ENCODE results near the gene UACA.
"Not testable (repeated sequence)": the region's sequence is repeated elsewhere in the genome, so short reads cannot be mapped to it uniquely, and the experiment has no call there.

The UACA gene

DNA sequence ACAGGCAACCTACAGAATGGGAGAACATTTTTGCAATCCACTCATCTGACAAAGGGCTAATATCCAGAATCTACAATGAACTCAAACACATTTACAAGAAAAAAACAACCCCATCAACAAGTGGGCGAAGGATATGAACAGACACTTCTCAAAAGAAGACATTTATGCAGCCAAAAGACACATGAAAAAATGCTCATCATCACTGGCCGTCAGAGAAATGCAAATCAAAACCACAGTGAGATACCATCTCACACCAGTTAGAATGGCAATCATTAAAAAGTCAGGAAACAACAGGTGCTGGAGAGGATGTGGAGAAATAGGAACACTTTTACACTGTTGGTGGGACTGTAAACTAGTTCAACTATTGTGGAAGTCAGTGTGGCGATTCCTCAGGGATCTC, 100.3 kb downstream of the UACA start:
- not testable (repeated sequence) for DNase-seq

DNA sequence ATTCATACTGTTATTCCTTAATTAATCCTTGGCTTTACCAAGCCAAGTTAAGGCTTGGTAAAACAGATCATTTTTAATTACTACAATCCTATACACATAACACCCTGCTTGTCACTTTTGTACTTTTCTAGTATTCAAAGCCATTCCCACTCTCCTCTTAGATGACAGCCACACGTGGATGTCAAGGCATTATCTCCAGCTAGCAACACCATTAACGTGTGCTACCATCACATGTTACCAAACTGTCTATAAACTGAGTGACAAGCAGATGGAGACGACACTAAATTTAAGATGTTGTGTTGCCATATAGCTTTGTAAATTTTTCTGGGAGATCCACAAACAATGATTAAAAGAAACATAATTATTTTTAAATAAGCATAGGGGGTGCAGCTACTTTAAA, 103.7 kb downstream of the UACA start:
- DNase-seq: no peak

DNA sequence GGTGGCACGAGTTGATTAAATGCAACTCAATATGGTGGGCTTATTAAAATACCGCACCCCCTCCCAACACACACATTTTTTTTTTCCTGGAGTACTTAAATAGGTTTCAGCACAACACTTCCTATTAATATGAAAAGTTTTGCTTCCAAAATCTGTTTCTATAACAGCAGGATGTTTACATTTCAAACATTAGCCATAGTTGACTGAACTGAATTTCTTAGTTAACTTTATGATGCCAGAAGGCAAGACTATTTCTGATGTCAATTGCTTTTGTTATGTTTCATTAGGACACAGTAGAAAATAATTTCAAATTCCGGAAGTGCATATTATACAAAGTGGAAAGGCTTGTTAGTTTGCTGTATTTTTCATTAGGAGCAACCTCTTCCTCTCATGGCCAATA, 104.7 kb downstream of the UACA start:
- DNase-seq: no peak

DNA sequence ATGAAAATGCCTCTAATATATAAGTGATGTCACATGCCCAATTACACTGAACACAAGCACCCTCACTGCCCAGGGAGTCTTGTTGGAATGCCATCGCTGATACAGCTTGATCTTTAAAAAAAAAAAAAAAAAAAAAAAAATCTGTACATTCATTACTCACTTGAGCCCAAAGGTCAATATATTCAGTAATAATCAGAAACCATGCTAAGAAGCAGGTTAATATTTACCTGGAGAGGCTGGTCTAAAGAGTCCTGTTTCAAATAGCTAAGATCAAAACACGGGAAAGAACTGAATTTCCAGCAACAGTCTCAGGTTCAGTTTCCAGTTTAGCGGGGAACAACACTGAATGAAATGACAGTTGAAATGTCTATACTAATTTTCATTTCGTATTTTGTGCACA, 109.9 kb downstream of the UACA start:
- DNase-seq: no peak

DNA sequence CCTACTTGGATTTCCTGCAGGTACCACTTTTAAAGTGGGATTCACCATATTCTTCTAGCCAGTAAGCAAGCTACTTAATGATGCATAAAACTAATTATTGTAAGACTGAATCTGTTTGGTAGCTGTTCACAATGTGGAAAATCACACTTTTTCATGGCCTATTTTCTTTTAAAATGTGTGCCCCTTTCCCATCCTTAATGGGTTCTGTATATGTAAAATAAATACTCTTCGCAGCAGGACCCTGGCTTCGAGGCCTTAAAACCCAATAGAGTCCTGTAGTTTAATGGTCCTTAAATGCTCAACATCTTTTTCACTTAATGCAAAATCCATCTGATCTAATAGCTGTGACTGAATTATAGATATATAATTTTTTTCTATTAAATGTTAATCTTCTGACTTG, 111.0 kb downstream of the UACA start:
- DNase-seq: no peak

DNA sequence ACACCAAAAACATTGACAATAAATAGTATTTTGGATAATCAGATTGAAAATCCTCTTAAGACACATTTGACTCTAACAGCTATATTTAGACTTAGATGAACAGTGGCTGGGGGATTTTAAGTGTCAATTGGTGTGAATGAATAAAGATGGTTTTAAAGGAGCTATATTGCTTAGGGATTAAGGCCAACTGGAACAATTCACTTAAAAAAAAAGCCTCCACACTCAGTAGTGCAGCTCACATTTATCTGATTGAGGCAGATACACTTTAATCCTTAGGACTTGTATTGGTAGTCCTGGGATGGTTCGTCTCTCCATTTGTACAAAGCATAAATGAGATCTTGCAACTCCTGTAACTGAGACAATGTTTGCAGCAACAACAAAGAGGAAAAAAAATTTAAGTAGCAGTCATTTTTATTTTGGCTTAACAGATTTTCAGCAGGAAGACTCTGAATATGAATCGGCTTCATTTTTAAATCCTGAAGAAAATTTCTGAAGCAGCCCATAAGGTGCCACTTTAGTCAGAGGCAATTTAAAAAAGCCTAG, 112.0 kb downstream of the UACA start:
- no peak for DNase-seq

DNA sequence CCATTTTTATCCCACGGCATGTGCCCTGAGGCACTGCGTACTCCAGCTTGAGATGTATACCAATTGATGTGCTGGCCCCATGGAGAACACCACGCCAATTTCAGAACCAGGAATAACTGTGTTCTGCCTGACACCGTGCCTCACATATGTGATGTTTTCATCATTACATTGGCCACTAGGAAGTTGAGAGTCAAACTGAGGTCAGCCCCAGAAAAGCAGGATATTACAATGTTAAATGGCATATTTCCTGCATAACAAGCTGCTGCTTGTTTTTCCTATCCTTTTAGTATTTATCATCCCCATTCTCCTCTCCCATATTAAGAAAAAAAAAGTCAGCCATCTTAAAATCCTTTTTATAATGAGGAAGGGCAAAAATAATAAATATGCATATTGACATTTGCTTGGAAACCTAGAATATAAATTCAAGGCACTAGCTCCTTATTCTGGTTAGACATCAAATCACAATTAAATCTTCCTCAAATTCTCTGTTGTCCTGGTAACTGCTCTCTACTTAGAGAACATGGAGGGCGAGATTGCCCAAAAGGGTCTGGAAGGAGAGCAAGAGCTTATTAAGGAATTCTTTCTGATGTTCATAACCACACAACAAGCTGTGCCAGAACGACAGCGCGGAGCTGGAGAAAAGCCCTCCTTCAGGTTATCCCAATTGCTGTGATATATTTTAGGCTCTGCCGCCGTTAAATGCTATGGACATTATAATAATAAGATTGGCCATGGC, 112.6 kb downstream of the UACA start:
- no peak for DNase-seq

DNA sequence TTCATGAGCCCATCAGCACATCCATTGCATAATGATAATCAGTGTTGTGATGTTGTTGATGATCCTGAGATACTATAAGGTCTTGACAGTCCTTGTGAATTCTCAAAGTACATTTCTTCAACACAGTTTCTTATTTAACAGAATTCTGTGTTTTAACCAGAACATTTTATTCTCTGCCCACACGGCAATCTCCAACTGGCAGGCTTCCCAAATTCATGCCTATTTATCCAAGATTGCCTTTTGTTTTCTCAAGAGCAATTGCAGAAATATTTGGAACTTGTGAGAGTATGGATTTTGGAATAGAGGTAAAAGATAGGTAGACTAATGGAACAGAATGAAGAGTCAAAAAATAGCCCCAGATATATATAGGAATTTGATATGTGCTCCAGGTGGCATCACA, 116.0 kb downstream of the UACA start:
- no peak for DNase-seq

DNA sequence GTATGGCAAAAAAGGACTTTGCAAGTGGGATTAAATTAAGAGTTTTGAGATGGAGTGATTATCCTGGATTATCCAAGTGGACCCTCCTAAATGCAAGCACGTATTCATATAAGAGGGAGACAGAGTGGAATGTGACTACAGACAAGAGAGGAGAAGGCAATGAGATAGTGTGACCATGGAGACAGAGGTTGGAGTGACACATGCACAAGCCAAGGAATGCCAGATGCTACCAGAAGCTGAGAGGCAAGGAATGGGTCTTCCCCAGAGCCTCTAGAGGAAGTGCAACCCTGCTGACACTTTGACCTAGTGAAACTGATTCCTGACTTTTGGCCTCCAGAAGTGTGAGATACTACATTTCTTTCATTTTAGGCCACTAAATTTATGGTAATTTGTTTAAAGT, 117.2 kb downstream of the UACA start:
- DNase-seq: no peak

DNA sequence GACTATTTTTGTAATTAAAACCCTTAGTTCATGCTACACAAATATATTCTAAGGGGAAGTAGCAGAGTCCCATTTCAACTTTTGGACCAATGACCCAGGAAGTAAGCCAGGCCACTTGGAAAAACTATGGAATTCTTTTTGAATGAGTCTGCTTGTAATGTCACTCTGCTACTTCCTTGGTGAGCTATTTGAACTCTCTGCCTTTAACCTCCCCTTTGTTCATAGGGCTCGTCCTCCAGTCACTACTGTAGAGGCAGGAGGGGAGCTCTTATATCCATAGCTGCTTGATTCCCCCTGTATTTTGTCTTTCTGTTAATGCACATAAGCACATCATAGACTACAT, 119.6 kb downstream of the UACA start:
- no peak for DNase-seq

DNA sequence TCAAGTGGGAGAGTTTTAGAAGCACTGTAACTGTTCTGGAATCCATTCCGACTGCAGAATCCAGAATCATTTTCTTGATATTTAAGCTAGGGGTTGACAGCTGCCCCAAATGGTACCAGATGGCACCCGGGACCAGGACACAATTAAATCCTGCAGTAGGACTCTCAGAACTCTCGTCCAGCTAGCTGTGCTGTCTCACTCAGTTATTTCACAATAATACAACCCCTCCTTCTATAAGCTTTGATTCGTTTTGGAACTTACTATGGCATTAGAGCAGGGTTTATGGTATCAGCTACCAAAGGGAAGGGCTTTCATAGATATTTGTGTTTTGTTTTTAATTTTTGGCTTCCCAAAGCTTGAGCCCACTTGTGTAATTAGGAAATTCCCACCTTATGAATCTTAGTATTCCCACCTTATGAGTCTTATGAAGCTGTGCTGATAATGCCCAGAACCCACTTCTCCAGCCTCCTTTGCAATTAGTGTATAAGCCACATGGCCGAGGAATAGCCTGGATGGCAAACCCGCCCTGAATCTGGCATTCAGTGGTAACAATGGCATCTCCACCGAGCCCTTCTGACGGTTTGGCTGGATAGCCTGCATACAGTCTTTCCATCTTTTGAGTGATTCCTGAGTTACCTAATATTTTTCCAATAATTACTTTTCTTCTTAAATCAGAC, 120.1 kb downstream of the UACA start:
- DNase-seq: no peak

DNA sequence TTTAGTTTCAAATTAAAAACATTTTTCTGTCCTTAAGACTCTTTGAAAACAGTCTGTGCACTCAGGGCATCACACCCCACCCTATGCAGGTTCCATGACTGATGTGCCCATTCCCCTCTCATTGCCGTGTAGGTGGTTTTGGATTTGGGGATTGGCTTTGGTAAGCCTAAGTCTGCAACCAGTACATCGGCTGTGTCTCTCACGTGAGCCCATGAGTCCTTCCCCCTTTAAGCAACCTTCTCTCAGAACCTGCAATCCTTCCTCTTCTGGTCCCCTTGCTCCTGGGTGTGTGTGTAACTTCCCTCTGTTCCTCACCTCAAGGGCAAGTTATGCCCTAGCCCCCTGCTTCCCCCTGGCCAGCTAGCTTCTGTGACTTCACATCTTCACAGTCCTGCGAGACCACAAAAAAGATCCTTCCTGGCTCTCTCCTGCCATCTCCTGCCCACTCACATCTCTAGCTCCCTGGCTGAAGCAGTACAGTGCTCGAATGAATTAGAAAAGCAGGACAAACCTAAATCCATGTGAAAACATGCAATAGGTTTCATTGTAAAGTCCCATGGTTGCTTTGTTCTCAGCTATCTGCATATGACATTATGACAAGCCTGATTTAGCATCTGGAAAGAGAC, 126.7 kb downstream of the UACA start:
- DNase-seq: no peak

DNA sequence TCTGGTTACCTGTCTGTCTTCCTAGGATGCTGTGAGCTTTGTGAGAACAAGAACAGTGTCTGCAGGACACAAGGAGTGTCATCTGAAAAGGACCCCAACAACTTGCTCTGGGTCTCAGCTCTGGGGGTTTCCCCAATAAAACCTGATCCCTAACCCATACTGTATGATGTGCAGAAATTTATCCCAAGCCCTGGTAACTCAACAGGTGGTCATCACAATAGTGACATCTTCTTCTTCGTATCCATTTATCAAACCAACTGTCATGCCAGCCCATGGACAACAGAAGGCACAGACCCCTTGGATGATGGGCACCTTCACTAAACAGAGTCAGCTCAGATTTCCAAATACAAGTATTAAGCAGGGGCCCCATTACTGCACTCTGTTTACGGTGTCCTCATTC, 127.5 kb downstream of the UACA start:
- DNase-seq: no peak

DNA sequence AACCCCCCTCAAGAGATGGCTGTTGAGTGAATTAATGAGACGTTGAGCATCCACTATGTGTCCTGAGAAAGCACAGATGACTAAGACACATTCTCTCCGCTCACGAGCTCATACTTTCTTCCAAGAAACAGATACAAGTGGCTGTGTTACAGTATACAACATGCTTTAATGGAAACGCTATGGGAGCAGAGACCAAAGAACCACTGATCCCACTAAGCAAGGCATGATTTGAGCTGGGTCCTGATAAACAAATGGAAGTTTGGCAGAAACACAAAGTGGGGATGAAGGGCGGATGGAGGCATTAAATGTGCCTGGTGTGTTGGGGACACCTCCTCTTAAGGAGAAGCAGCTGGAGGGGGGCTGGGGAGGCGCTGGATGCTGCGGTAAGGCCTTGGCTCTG, 129.4 kb downstream of the UACA start:
- DNase-seq: no peak

DNA sequence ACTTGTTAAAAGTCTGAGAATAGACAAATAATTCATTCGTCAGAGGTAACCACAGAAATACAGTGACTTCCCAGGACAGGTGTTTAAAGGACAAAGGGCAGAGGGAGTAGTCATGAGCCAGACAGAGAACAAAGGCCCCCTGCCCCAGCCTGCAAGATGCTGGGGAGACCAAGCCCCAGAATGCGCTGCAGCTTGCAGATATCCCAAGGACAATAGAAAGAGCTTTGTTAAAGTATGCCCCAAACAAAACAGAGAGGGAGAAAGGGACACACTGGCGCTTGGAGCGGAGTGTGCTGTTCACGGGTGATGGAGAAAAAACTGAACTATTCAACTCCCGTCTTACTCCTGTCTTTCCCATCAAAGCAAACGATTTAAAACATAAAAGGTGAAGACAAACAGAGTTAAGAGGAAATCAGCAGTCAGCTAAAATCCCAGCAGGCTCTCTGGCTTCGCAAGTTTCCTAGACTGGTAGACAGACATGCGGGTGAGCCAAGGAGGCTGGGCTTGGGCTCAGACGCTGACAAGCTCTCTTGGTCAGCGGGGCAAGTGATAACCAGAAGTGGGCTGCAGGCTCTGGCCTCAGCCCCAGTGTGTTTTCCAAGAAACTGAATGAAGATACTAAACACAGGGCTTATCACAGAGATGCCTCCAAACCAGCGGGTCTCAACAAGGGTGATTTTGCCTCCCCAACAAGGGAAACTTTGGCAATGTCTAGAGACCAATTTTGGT, 130.1 kb downstream of the UACA start:
- no peak for DNase-seq

DNA sequence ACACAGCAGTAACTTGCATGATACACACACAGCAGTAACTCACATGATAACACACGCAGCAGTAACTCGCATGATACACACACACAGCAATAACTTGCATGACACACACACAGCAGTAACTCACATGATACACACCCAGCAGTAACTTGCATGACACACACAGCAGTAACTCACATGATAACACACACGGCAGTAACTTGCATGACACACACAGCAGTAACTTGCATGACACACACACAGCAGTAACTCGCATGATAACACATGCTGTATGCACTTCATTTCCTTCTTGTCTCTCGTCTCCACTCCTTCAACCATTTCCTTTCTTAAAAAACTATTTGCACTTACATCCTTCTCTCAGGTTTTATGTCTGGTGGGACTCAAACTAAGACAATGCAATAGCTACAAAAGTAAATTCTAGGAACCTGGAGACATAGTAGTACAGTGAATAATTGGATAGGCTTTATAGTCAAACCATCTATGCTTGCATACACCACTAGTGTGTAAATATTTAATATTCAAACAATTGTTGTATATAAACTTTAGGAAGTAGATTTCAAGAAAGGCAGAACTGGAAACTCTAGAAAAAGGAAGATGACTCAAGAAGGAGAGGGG, 130.8 kb downstream of the UACA start:
- DNase-seq: no peak

DNA sequence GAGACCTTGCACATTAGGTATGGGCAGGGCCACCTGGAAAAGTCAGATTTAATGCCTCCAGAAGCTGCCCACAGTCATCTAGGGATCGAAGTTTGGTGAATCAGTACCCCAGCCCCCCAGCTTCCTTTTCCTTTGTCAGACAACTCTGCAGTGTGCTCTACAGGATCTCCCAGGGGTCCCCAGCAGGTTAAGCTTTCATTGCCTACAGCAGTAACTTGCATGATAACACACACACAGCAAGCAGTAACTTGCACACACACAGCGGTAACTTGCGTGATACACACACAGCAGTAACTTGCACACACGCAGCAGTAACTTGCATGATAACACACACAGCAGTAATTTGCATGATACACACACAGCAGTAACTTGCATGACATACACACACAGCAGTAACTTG, 131.3 kb downstream of the UACA start:
- no peak for DNase-seq

DNA sequence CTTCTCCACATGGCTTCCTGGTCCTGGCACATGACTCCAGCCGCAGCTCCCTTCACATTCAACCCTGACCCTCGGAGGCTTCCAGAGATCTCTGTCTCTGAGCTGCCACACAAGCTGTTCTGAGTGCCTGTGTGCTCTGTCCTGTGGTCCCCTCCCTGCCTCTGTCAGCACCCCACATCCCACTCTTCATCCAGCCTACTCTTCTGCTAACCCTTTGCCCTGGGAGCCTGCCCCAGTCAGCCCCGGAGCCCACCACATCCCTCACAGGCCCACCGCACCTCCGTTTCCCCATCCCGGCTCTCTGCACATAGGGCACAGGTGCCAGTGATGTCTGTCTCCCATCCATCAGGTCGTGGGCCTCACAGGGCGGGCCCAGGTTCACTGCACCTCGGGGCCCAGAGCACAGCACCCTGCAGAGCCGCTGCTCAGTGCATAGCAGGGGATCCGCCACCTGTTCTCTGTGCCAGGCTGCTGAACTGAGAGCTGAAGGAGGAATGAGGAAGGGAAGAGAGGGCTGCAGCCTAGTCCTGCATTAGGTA, 133.6 kb downstream of the UACA start:
- no peak for DNase-seq

DNA sequence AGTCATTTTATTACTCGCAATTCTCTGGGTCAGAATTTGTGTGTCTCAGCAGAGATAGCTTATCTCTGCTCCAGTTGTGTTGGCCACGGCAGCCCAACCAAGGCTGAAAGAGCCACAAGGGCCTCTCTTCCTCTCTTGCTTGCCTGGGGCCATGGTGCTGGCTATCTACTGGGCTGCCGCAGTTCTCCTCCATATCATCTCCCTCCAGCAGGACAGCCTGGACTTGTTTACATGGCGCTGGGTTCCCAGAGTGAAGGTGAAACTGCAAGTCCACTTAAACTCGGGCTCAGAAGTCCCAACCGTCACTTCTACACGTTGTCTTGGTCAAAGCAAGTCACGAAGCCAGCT, 134.8 kb downstream of the UACA start:
- no peak for DNase-seq

DNA sequence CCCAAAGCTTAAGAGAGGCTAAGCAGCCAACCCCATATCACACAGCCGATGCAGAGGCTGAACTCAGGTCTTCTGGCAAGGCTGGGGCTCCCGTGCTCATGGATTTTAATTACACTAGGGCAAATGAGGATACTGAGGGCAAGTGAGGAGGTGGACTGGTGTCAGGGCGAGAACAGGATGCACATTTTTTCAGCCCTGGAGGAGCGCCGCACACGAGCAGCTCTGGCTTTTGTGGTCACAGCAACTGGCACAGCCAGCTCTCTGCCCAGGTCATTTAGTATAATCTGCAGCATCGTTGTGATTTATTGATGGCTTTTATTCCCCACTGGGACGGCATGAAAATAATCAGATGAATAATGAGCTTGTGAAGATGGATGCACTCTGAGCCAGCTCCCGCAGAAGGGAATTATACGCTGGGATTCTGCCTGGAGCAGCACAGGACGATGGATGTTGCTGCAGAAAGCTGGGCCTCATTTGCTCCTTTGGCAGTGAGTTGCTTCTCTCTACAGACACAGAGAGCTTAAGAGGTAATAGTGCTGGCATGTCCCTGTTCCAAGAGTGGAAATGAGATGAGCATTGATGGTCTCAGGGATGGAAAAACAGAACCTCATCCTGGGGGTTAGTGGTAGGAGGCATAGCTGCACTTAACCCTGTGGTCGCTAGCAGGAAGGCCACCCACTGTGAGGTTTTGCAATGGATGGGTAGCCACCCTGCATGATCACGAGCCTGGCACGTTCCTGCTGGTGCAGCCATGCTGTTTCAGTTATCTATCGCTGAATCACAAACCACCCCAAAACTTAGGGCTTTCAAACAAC, 135.4 kb downstream of the UACA start:
- DNase-seq: no peak

DNA sequence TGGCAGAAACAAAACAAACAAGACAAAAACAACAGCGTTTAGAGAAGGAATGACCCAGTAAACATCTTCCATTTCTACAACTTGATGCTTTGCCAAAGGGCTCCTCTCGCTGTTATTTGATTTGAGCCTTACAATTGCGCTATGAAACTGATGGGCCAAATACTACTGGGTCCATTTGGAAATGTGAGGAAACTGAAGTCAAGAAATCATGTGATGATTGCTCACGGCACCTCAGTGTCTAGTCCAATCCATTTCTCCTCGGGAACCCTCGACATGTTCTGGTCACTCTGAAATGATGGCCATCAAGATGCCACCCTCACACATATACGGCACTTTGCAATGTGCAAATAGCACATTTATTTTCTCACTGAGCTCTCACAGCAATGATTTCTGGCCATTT, 136.0 kb downstream of the UACA start:
- DNase-seq: no peak

DNA sequence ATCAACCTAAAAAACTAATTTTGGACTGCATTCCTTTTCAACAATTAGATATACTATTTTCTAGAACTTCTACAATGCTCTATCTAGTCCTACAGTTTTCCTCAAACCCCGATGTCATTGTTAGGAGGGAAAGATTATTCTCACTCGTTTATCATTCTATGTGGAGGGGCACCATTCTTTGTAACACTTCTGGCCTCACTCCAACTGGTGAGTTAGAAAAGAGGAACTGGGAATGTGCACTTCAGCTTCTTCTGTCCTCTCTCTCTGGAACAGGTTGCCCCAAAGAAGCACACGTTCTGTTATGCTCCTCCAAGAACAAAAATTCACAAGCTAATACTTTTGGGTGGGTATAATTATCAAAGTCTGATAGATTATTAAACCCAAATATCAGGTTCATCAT, 137.9 kb downstream of the UACA start:
- DNase-seq: no peak

Data from CD4-positive, alpha-beta T cell treated with Interleukin-15 for 1 hour (primary cell).